Hypothalamus (tissue), 51 donors: ENCODE measurements around the gene PGAP6.
"Not testable (repeated sequence)": the region's sequence is repeated elsewhere in the genome, so short reads cannot be mapped to it uniquely, and the experiment has no call there.

Source experiments
- DNase-seq, 51 donors: peaks; one replicate each; lab custom pipeline; 2025; lab: John Stamatoyannopoulos, UW

PGAP6 gene

DNA sequence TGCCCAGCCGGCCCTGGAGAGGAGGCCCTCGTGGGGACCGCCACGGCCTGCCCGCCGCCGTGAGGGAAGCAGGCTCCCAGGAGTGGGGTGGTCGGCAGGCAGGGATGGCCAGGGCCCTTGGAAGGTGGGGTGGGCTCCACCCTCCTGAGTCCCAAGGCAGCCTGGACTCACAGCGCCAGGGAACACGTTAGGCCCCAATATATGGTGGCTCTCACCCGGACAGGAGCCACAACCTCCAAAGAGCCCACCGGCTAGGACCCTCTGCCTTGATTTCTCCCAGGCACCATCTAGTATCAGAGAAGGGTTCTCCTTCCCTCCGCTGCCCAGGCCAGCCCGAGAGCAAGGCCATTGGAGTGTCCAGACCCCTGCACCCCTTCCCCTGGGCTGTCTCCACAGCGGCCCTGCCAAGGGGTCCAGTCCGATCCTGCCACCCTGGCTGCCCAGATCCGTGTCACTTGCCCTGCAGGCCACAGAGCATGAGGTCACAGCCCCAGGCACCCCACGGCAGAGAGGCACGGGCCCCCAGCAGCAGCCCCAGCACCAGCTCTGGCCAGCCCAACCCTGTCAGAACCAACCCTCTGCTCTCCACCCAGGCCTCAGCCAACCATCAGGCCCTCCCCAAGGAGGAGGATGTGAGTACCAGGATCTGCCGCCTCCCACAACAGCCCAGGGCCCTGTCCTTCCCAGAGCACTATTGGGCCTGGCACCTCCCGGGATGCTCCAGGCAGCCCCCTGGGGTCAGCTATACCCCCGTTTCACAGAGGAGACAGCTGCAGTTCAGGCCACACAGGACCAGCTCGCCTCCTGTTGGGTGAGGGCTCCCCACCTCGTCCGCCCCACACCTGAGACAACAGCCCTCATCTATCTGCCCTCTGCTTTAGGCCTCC is 28.1 kb downstream of the PGAP6 start:
- DNase-seq, result no peak

- peak; percentile 20 to 98 (median 89) for DNase-seq
Measured at GRCh38 chr16:352547-353403, 29.0 kb downstream of the PGAP6 start, which contains the start of gene AXIN1. Gene AXIN1, minus strand, starts transcription at chr16:352723. Its CDS starts 5,698 bp downstream, at chr16:347025.

DNA sequence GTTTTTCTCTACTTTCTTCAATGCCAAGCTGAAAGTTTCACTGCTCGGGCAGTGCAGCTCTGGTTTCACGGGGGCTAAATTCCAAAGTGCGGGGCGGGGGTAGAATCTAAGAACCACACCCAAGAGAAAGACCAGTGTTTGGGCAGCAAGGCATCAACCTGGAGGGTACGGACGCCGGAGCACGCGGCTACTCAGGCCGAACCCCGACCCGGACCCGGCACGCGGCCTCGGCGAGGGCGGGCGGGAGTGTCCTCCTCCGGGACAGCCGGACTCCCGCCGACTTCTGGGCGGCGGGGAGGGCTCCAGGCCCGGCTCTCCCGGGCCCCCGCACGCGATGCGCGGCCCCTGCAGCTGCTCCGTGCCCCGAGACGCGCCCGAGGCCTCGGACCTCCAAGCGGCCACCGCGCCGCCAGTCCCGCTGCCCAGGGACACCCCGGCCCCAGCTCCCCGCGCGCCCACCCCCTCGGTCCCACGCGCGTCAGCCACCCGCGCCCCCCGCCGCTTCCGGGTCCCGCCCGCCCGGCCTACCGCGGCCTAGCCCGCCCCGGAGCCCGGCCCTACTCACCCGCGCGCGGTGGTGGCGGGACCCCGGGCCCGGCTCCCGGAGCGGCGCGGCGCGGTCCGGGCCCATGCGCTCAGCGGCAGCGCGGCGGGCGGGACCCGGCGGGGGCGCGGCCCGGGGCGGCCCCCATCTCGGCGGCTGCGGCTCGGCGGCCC is 29.8 kb downstream of the PGAP6 start:
- DNase-seq, result peak in 6 of 51 donors; percentile 14 to 53 (median 26)

GRCh38 chr16:350203-350602 is 31.6 kb downstream of the PGAP6 start:
- DNase-seq, result no peak

DNA sequence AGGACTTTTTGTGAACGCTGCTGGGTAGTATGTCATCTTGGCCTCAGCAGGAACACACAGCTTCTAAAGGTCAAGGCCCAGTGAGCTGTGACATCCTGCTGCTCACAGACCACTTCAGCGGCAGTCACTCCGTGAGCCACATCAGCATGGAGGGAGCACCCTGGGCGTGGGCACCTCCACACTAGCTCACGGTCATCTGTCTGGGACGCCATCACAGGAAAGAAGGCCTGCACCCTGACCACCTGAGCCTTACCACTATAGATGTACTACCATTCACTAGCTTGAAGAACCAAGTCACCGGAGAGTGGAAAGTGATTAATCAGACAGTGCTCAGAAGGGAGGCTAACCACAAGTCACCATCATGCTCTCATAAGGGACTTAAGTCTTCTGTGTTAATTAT is 32.6 kb downstream of the PGAP6 start:
- no peak for DNase-seq

DNA sequence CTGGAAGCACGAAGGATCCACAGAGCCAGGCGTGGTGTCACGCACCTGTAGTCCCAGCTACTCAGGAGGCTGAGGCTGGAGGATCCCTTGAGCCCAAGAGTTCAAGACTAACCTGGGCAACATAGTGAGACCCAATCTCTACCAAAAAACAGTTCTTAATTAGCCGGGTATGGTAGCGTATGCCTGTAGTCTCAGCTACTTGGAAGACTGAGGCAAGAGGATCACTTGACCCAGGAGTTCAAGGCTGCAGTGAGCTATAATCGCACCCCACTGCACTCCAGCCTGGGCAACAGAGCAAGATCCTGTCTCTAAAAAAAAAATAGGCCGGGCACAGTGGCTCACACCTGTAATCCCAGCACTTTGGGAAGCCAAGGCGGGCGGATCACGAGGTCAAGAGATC is 33.3 kb downstream of the PGAP6 start:
- not testable (repeated sequence) for DNase-seq

DNA sequence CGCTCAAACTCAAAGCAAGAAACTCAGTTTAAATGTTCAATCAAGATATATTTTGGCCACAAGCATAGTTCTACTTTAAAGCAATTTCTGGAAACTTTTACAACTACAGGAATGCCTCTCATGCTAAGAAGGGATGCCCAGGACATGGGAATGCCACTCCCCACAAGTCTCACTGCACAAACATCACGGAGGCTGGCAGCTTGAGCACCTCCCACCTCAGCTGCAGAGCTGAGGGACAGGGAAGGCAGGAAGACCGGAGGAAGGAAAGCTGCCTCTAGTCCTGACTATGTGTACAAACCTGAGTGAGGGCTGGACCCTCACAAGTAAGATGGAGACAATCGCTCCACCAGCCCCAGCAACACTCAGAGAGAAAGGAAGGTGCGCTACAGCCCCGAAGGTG is 34.6 kb downstream of the PGAP6 start:
- no peak for DNase-seq

DNA sequence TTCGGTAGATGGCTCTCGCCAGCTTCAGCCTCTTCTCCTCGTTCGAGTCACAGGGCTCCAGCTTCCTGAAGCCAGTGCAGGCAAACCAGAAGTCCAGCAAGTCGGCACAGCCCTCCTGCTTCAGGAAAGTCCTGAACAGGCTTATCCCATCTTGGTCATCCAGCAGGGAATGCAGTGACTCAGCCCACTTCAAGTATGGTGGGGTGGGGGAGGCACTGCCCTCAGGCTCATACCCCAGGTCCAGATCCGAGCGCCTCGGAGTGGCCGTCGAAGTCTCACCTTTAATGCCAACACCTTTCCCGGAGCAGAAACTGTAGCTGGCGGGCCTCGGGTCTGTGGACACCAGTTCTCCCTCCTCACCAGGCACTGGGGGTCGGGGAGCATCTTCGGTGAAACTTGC is 35.2 kb downstream of the PGAP6 start:
- DNase-seq, result no peak

GRCh38 chr16:345772-346171 is 36.0 kb downstream of the PGAP6 start:
- DNase-seq, result no peak

GRCh38 chr16:342455-343213 is 39.1 kb downstream of the PGAP6 start:
- DNase-seq, result no peak

DNA sequence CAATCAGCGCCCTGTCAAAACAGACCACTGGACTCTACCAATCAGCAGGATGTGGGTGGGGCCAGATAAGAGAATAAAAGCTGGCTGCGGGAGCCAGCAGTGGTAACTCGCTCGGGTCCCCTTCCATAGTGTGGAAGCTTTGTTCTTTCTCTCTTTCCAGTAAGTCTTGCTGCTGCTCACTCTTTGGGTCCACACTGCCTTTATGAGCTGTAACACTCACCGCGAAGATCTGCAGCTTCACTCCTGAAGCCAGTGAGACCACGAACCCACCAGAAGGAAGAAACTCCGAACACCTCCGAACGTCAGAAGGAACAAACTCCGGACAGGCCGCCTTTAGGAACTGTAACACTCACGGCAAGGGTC is 39.8 kb downstream of the PGAP6 start:
- DNase-seq, result not testable (repeated sequence)

GRCh38 chr16:341095-341973 is 40.4 kb downstream of the PGAP6 start:
- not testable (repeated sequence) for DNase-seq

- DNase-seq, result no peak
Measured at GRCh38 chr16:340370-341091, 41.2 kb downstream of the PGAP6 start.

- DNase-seq, result no peak
Measured at GRCh38 chr16:339680-340079, 42.1 kb downstream of the PGAP6 start.

DNA sequence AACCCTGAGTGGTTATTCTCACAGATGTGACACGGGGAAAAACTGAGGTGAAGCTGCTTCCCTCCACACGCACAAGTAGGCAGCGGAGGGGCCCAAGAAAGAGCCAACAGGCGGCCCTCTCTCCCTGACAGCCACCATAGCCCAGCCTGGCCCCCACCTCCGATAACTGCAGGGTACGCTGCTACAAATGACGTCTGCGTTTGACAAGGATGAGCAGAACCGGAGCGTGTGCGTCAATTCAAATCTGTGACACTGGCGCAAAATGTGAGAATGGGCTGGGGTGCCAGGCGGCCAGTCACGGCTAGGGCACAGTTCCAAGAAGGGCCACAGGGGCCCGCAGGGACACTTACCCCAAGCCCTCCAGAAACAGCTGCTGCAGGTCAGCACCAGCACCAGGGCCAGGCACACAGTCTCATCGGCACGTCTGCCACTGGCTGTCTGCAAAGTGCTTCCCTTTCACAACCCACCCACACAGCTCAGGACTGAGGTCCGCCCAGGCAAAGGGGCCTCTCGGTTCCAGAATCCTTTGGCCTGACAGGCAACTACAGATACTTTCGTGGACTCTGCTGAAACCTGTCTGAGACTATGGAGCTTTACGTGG is 43.7 kb downstream of the PGAP6 start:
- no peak for DNase-seq

DNA sequence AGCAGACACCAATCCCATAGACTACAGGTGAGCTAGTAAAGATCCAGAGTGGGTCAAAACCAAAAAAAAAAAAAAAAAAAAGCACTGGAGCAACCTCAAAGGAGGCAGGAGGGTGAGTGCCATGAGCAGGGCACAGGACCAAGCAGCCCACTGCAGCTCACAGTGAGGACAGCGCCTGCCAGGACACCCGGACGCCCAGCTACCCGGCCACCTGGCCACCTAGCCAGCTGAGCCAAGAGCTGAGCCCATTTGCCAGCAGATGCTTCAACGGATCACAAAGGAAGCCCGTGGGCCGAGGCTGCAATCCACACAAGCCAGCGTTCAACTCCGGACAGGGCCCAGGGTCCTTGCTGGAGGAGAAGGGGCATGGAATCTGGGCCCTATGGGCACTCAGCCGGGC is 44.3 kb downstream of the PGAP6 start:
- DNase-seq, result no peak

DNA sequence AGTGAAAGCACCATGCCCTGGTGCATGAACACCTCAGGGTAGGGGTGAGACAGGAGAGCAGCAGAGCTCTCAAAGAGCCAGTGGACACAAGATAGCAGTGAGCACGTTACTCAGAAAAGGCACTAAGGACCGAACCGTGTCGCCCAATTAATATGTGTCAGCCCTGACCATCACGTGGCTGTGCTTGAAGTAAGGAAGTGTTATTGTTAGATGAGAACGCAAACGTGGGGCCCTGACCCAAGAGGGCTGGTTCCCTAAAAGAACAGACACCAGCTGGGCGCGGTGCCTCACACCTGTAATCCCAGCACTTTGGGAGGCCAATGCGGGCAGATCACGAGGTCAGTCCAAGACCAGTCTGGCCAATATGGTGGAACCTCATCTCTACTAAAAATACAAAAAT is 45.5 kb downstream of the PGAP6 start:
- no peak for DNase-seq
